HEK293T (cell line): Measurements from ENCODE around the gene CMTM5.

Source experiments
- ARNT ChIP-seq: fragments of 450-650 bp; IDR thresholded peaks from 2 replicates; pipeline ENCODE4 v1.6.1; 2017; ENCODE audit warnings: mild to moderate bottlenecking
- BHLHE40 ChIP-seq: fragments of 450-650 bp; IDR thresholded peaks from 2 replicates; pipeline ENCODE4 v1.6.1; 2016; ENCODE audit warnings: mild to moderate bottlenecking, moderate library complexity, borderline replicate concordance
- ELF4 ChIP-seq: fragments of 450-650 bp; IDR thresholded peaks from 2 replicates; pipeline ENCODE4 v1.6.1; 2017; ENCODE audit warnings: antibody characterized with exemption
- FOXA1 ChIP-seq: fragments of 450-650 bp; IDR thresholded peaks from 2 replicates; pipeline ENCODE4 v1.6.1; 2016; ENCODE audit warnings: mild to moderate bottlenecking
- FOXK2 ChIP-seq: fragments of 450-650 bp; IDR thresholded peaks from 2 replicates; pipeline ENCODE4 v1.6.1; 2016; ENCODE audit warnings: mild to moderate bottlenecking
- FOXM1 ChIP-seq: fragments of 450-650 bp; IDR thresholded peaks from 2 replicates; pipeline ENCODE4 v1.6.1; 2017; ENCODE audit warnings: mild to moderate bottlenecking, borderline replicate concordance
- L3MBTL2 ChIP-seq: fragments of 450-650 bp; conservative IDR thresholded peaks from 2 replicates; pipeline ENCODE4 v1.6.1; 2016; ENCODE audit warnings: mild to moderate bottlenecking
- LEF1 ChIP-seq: fragments of 450-650 bp; IDR thresholded peaks from 2 replicates; pipeline ENCODE4 v1.6.1; 2017; ENCODE audit warnings: mild to moderate bottlenecking, borderline replicate concordance
- NFRKB ChIP-seq: fragments of 450-650 bp; IDR thresholded peaks from 2 replicates; pipeline ENCODE4 v1.6.1; 2016; ENCODE audit warnings: mild to moderate bottlenecking, moderate library complexity
- PKNOX1 ChIP-seq: fragments of 450-650 bp; IDR thresholded peaks from 2 replicates; pipeline ENCODE4 v1.6.1; 2016
- SP1 ChIP-seq: fragments of 450-650 bp; IDR thresholded peaks from 2 replicates; pipeline ENCODE4 v1.6.1; 2017
- TARDBP ChIP-seq: fragments of 450-650 bp; IDR thresholded peaks from 2 replicates; pipeline ENCODE4 v1.6.1; 2016

DNA sequence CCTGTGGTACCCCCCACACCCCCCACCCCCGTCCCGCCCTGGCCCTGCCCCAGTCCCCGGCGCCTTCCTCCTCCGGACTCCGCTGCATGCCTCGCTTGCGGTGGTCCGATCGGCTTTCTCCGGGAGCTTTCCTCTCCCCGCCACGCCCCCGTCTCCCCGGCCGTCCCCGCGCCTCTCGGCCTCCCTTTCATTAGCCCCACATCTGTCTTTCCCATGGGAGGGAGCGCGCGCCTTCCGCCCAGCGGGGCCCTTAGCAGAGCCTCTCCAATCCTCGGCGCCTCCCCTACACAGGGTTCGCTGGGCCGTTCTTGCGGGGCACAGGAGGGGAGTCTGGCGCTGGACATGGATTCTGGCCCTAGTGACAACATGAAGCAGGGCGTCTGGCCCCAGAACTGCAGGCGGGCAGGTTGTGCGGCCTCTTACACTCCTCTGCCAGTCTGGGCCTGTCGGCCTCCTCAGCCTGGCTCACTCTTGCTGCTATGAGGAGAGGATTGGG, 10.4 kb upstream of the CMTM5 start:
- no peak for TF ChIP-seq SP1
- no peak for TF ChIP-seq BHLHE40
- no peak for TF ChIP-seq FOXM1
- no peak for TF ChIP-seq LEF1
- no peak for TF ChIP-seq L3MBTL2
- no peak for TF ChIP-seq TARDBP
- TF ChIP-seq FOXA1, result no peak
- TF ChIP-seq PKNOX1, result no peak
- no peak for TF ChIP-seq NFRKB
- no peak for TF ChIP-seq ELF4
- no peak for TF ChIP-seq FOXK2
- TF ChIP-seq ARNT, result no peak
